IMR-90 (cell line): ENCODE results near the gene PLXNB3.

ENCODE experiments used
- BHLHE40 ChIP-seq: fragments of 150-350 bp; IDR thresholded peaks from 2 replicates; pipeline ENCODE4 v1.6.1; 2016; ENCODE audit warnings: mild to moderate bottlenecking, low read depth, low read length
- CEBPB ChIP-seq: IDR thresholded peaks from 2 replicates; pipeline ENCODE4 v1.6.1; 2012; ENCODE audit warnings: low read depth, low read length, improper control_type of control experiment
- CHD1 ChIP-seq: IDR thresholded peaks from 2 replicates; pipeline ENCODE4 v1.6.1; 2012; ENCODE audit warnings: low read depth, low read length, improper control_type of control experiment
- FOS ChIP-seq: fragments of 150-350 bp; IDR thresholded peaks from 2 replicates; pipeline ENCODE4 v1.6.1; 2016; ENCODE audit warnings: low read depth, low read length
- MAFK ChIP-seq: IDR thresholded peaks from 2 replicates; pipeline ENCODE4 v1.6.1; 2012; ENCODE audit warnings: low read depth, low read length, improper control_type of control experiment
- MXI1 ChIP-seq: IDR thresholded peaks from 2 replicates; pipeline ENCODE4 v1.6.1; 2012; ENCODE audit warnings: low read depth, mild to moderate bottlenecking, low read length, moderate library complexity, borderline replicate concordance
- NFE2L2 ChIP-seq: fragments of 150-350 bp; IDR thresholded peaks from 2 replicates; pipeline ENCODE4 v1.6.1; 2016; ENCODE audit warnings: low read depth, mild to moderate bottlenecking, low read length
- POLR2A ChIP-seq: IDR thresholded peaks from 2 replicates; pipeline ENCODE4 v1.6.1; 2012; ENCODE audit warnings: mild to moderate bottlenecking, low read depth, low read length
- RAD21 ChIP-seq: IDR thresholded peaks from 2 replicates; pipeline ENCODE4 v1.6.1; 2012; ENCODE audit warnings: low read length, improper control_type of control experiment
- RCOR1 ChIP-seq: IDR thresholded peaks from 2 replicates; pipeline ENCODE4 v1.6.1; 2012; ENCODE audit warnings: mild to moderate bottlenecking, low read length, improper control_type of control experiment; ENCODE audit not compliant: insufficient replicate concordance
- SMC3 ChIP-seq: fragments of 150-350 bp; IDR thresholded peaks from 2 replicates; pipeline ENCODE4 v1.6.1; 2016; ENCODE audit warnings: low read depth, mild to moderate bottlenecking, antibody characterized with exemption, low read length, moderate library complexity
- TF ChIP-seq, protein P1 (sequence below): conservative IDR thresholded peaks from 2 replicates; pipeline ENCODE4 v1.5.1; 2012; ENCODE audit warnings: mild to moderate bottlenecking, low read depth, low read length, improper control_type of control experiment
- TF ChIP-seq, protein P2 (sequence below): fragments of 150-350 bp; IDR thresholded peaks from 2 replicates; pipeline ENCODE4 v1.6.1; 2017; ENCODE audit warnings: mild to moderate bottlenecking, antibody characterized with exemption, low read length, low read depth
- TF ChIP-seq, protein P3 (sequence below): fragments of 150-350 bp; IDR thresholded peaks from 2 replicates; pipeline ENCODE4 v1.6.1; 2016; ENCODE audit warnings: low read depth, mild to moderate bottlenecking, low read length, moderate library complexity, borderline replicate concordance

DNA sequence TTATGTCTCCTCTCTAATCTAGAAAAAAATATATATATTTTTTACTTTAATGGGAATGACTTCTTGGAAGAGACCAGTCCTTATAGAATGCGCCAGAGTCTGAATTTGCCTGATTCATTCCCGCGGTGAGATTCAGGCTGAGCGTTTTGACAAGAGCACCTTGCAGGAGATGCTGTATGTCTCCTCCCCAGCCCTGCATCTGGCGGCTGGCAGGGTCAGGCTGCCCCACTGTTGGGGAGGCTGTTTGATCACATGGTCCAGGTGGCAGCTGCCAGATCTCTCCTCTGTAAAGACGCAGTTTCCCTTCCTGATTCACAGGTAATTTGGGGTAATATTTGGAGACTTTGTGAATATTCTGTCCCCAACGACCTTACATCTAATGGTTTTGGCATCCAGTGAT lies 56.6 kb downstream of the PLXNB3 start:
- TF ChIP-seq CEBPB: no peak
- TF ChIP-seq, protein P1, sequence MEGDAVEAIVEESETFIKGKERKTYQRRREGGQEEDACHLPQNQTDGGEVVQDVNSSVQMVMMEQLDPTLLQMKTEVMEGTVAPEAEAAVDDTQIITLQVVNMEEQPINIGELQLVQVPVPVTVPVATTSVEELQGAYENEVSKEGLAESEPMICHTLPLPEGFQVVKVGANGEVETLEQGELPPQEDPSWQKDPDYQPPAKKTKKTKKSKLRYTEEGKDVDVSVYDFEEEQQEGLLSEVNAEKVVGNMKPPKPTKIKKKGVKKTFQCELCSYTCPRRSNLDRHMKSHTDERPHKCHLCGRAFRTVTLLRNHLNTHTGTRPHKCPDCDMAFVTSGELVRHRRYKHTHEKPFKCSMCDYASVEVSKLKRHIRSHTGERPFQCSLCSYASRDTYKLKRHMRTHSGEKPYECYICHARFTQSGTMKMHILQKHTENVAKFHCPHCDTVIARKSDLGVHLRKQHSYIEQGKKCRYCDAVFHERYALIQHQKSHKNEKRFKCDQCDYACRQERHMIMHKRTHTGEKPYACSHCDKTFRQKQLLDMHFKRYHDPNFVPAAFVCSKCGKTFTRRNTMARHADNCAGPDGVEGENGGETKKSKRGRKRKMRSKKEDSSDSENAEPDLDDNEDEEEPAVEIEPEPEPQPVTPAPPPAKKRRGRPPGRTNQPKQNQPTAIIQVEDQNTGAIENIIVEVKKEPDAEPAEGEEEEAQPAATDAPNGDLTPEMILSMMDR: no peak
- no peak for TF ChIP-seq RAD21
- no peak for TF ChIP-seq CHD1
- no peak for TF ChIP-seq POLR2A
- no peak for TF ChIP-seq SMC3
- no peak for TF ChIP-seq FOS
- TF ChIP-seq RCOR1: no peak
- TF ChIP-seq, protein P2, sequence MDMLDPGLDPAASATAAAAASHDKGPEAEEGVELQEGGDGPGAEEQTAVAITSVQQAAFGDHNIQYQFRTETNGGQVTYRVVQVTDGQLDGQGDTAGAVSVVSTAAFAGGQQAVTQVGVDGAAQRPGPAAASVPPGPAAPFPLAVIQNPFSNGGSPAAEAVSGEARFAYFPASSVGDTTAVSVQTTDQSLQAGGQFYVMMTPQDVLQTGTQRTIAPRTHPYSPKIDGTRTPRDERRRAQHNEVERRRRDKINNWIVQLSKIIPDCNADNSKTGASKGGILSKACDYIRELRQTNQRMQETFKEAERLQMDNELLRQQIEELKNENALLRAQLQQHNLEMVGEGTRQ: no peak
- no peak for TF ChIP-seq MXI1
- TF ChIP-seq NFE2L2: no peak
- TF ChIP-seq, protein P3, sequence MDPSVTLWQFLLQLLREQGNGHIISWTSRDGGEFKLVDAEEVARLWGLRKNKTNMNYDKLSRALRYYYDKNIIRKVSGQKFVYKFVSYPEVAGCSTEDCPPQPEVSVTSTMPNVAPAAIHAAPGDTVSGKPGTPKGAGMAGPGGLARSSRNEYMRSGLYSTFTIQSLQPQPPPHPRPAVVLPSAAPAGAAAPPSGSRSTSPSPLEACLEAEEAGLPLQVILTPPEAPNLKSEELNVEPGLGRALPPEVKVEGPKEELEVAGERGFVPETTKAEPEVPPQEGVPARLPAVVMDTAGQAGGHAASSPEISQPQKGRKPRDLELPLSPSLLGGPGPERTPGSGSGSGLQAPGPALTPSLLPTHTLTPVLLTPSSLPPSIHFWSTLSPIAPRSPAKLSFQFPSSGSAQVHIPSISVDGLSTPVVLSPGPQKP: no peak
- TF ChIP-seq BHLHE40: no peak
- no peak for TF ChIP-seq MAFK
